A673 (cell line): ENCODE measurements around the gene CTSC. TPM values are rescaled to one million over a fixed set of nuclear protein-coding genes. Genes with fewer than 3 reads are reported as not detected.

ENCODE experiments used
- BruUV-seq: library from RNA; stranded (reverse); fragments of 400-500 nt; replicated peaks from 2 replicates; lab custom pipeline; 2021; lab: Mats Ljungman, UMichigan
- CTCF ChIA-PET: fragments of 300-600 bp; sonication (Branson Sonifier 250); formaldehyde crosslinking; loops from one replicate; lab custom pipeline; 2022; ENCODE audit warnings: antibody characterized with exemption; lab: Charles Lee
- POLR2A ChIA-PET: fragments of 300-600 bp; sonication (Branson Sonifier 250); formaldehyde crosslinking; loops from one replicate; lab custom pipeline; 2022; ENCODE audit warnings: antibody characterized with exemption; ENCODE audit not compliant: low non-redundant PET; lab: Charles Lee
- DNase-seq: peaks from one replicate; pipeline ENCODE4 v3.0.0-alpha.2; 2015; ENCODE audit warnings: low spot score
- H3K27ac ChIP-seq: fragments of 200-600 bp; sonication (generic); 2 replicates; pipeline ENCODE4 v1.5.1; 2016; ENCODE audit warnings: mixed run types, low read depth, mild to moderate bottlenecking, mixed read lengths, antibody characterized with exemption, low read length; ENCODE audit not compliant: poor library complexity, severe bottlenecking
- H3K27me3 ChIP-seq: fragments of 200-600 bp; sonication (generic); replicated peaks from 2 replicates; pipeline ENCODE4 v1.6.1; 2017; ENCODE audit warnings: mixed run types, low read depth, mild to moderate bottlenecking, mixed read lengths, antibody characterized with exemption, low read length; ENCODE audit not compliant: insufficient read depth, poor library complexity
- H3K36me3 ChIP-seq: fragments of 200-600 bp; sonication (generic); 2 replicates; pipeline ENCODE4 v1.6.1; 2016; ENCODE audit warnings: mixed run types, mild to moderate bottlenecking, mixed read lengths, antibody characterized with exemption, low read length; ENCODE audit not compliant: insufficient read depth, poor library complexity, severe bottlenecking
- H3K4me1 ChIP-seq: fragments of 200-600 bp; sonication (generic); 2 replicates; pipeline ENCODE4 v1.6.1; 2017; ENCODE audit warnings: mixed run types, mild to moderate bottlenecking, mixed read lengths, antibody characterized with exemption, low read length; ENCODE audit not compliant: insufficient read depth, poor library complexity, severe bottlenecking
- H3K4me3 ChIP-seq: fragments of 200-600 bp; sonication (generic); 2 replicates; pipeline ENCODE4 v1.5.1; 2016; ENCODE audit warnings: low read depth, mixed run types, mild to moderate bottlenecking, mixed read lengths, low read length; ENCODE audit not compliant: poor library complexity, severe bottlenecking
- H3K9me3 ChIP-seq: fragments of 200-600 bp; sonication (generic); 2 replicates; pipeline ENCODE4 v1.6.1; 2016; ENCODE audit warnings: mixed run types, low read depth, mild to moderate bottlenecking, mixed read lengths, antibody characterized with exemption, low read length; ENCODE audit not compliant: poor library complexity, severe bottlenecking
- EZH2 ChIP-seq: fragments of 200-600 bp; sonication (generic); IDR thresholded peaks from 2 replicates; pipeline ENCODE4 v1.6.1; 2017; ENCODE audit warnings: borderline replicate concordance, low read depth, mild to moderate bottlenecking, mixed read lengths, antibody characterized with exemption, low read length; ENCODE audit not compliant: poor library complexity, severe bottlenecking
- intact Hi-C: fragments of 100-400 bp; cut with micrococcal nuclease; formaldehyde crosslinking; loops from one replicate; pipeline ENCODE4 v1.10.0; 2022; ENCODE audit not compliant: unreplicated experiment
- total RNA-seq: library from RNA; stranded (reverse); gene quantifications from 2 replicates; pipeline ENCODE4 v1.2.3, GENCODE V29; 2021
- TF ChIP-seq, protein P1 (sequence below): fragments of 300-800, 200-600 bp; sonication (generic); conservative IDR thresholded peaks from 2 replicates; pipeline ENCODE4 v1.5.1; 2017; ENCODE audit warnings: low read depth, mild to moderate bottlenecking, antibody characterized with exemption, low read length, moderate library complexity, mixed read lengths

Gene CTSC
- total RNA-seq, 1 experiment from 2014 or later, result 116 TPM

- no peak for DNase-seq
- POLR2A ChIA-PET, result no interaction called here
- BruUV-seq, result no TSS peak
Observed at GRCh38 chr11:88341522-88342251, 4.2 kb upstream of the CTSC start.

GRCh38 chr11:88340366-88340935 is 2.9 kb upstream of the CTSC start:
- CTCF ChIA-PET, result no interaction called here
- TF ChIP-seq, protein P1, sequence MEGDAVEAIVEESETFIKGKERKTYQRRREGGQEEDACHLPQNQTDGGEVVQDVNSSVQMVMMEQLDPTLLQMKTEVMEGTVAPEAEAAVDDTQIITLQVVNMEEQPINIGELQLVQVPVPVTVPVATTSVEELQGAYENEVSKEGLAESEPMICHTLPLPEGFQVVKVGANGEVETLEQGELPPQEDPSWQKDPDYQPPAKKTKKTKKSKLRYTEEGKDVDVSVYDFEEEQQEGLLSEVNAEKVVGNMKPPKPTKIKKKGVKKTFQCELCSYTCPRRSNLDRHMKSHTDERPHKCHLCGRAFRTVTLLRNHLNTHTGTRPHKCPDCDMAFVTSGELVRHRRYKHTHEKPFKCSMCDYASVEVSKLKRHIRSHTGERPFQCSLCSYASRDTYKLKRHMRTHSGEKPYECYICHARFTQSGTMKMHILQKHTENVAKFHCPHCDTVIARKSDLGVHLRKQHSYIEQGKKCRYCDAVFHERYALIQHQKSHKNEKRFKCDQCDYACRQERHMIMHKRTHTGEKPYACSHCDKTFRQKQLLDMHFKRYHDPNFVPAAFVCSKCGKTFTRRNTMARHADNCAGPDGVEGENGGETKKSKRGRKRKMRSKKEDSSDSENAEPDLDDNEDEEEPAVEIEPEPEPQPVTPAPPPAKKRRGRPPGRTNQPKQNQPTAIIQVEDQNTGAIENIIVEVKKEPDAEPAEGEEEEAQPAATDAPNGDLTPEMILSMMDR, result no peak
- no peak for TF ChIP-seq EZH2
- Histone ChIP-seq H3K27ac (no peak overlapping the region), H3K9me3 (no peaks in the 10 kb centered on the region), H3K27me3 (no peaks in the 10 kb centered on the region), H3K36me3 (no peaks in the 10 kb centered on the region), H3K4me3 (no peak overlapping the region), H3K4me1 (peaks cover 7% of the 10 kb centered on the region)
- no peak for DNase-seq
- BruUV-seq, result no TSS peak
- POLR2A ChIA-PET, result no interaction called here
- intact Hi-C loops, result no loop called here

More at GRCh38 chr11:88341522-88342251, 4.2 kb upstream of the CTSC start:
- CTCF ChIA-PET, result no interaction called here
- Histone ChIP-seq H3K4me3 (no peak overlapping the region), H3K27ac (no peak overlapping the region), H3K36me3 (no peaks in the 10 kb centered on the region), H3K9me3 (no peaks in the 10 kb centered on the region), H3K27me3 (no peaks in the 10 kb centered on the region), H3K4me1 (peaks cover 7% of the 10 kb centered on the region)
- intact Hi-C loops, result no loop called here
- TF ChIP-seq, protein P1, result no peak
- no peak for TF ChIP-seq EZH2

DNA sequence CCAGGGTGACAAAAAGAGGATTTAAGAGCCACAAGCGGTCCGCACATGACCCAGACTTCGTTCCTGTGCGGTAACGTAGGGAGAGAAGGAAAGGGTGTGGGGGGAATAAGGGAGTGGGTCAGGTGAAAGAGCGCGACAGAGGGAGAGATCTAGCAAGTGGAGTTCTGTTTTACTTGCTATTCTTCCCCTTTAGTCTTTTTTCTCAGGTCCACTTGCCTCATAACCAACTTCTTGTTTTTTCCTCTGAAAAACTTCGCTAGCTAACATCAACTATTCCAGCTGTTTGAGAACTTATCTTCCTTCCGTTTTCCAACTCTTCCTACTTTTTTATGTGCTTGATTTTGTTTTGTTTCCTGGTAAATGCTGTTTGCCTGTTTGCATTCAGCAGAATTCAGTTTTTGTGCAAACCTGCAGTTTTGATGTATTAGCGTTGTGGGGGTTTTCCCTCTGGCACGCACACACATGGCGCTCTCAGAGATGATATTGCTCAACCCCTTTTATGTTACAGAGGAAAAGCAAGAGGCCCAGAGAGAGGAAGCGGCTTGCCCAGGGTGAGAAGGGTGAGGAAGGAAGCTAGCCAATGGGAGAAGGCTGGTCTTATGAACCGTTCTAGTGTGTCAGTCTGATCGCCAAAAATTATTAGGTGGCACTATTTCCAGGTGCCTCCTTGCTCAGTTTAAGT is 592 bp upstream of the CTSC start:
- TSS peak; percentile 85 for BruUV-seq
- peak overlapping the region; percentile 87 for H3K4me3 ChIP-seq
- H3K27ac ChIP-seq, result peak overlapping the region; percentile 84
- TF ChIP-seq, protein P1, result no peak
- TF ChIP-seq EZH2, result no peak
- ChIA-PET POLR2A (interaction anchor here (0.6 to 1.0 kb wide), 4 partner anchors 13 to 433 kb away, joined by 3 to 7 read pairs (median 3); no protein-coding TSS in a partner anchor), CTCF (interaction anchor here (0.5 kb wide), 1 partner anchor 1393 kb away, joined by 4 read pairs; no protein-coding TSS in a partner anchor)
- intact Hi-C loops, result no loop called here
- DNase-seq, result peak; percentile 67
- peaks cover 16% of the 10 kb centered on the region for H3K36me3 ChIP-seq
- H3K27me3 ChIP-seq, result no peaks in the 10 kb centered on the region
- peaks cover 7% of the 10 kb centered on the region for H3K4me1 ChIP-seq
- no peaks in the 10 kb centered on the region for H3K9me3 ChIP-seq
